Epithelial cell of esophagus (primary cell): ENCODE data around the gene B4GALNT1.
A peak's percentile ranks its signal among the peaks of the same experiment; 100 is the strongest.

ENCODE experiments used
- DNase-seq: peaks from one replicate; pipeline ENCODE4 v3.0.0; 2010; ENCODE audit warnings: low read depth
- H3K4me3 ChIP-seq: 2 replicates; pipeline ENCODE4 v1.5.1; 2011; ENCODE audit warnings: mild to moderate bottlenecking, low read length, control low read depth
- TF ChIP-seq, protein P1 (sequence below): IDR thresholded peaks from 2 replicates; pipeline ENCODE4 v1.5.1; 2011; ENCODE audit warnings: low read depth, mild to moderate bottlenecking, low read length, control low read depth, inconsistent platforms; ENCODE audit not compliant: insufficient read depth; ENCODE audit errors: missing control alignments

B4GALNT1 gene

DNA sequence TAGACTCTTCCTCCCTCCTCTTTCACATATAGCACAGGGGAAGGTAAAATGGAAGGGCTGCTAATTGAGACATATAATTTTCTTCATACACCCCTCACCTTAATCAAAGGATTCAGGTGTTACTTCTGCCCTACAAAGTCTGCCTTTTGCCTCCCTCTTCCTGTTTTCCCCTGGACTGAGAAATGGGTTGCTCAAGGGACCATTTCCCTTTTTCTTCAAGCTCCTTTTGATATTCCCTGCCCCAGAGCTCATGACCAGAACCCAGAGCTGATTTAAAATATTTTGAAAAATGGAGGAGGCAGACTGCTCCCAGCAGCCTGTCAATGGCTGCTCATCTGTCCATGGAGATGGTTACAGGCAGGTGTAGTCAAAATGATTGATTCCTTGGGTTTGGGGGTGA lies 48.3 kb downstream of the B4GALNT1 start:
- H3K4me3 ChIP-seq = no peak overlapping the region
- TF ChIP-seq, protein P1, sequence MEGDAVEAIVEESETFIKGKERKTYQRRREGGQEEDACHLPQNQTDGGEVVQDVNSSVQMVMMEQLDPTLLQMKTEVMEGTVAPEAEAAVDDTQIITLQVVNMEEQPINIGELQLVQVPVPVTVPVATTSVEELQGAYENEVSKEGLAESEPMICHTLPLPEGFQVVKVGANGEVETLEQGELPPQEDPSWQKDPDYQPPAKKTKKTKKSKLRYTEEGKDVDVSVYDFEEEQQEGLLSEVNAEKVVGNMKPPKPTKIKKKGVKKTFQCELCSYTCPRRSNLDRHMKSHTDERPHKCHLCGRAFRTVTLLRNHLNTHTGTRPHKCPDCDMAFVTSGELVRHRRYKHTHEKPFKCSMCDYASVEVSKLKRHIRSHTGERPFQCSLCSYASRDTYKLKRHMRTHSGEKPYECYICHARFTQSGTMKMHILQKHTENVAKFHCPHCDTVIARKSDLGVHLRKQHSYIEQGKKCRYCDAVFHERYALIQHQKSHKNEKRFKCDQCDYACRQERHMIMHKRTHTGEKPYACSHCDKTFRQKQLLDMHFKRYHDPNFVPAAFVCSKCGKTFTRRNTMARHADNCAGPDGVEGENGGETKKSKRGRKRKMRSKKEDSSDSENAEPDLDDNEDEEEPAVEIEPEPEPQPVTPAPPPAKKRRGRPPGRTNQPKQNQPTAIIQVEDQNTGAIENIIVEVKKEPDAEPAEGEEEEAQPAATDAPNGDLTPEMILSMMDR = no peak
- no peak for DNase-seq

DNA sequence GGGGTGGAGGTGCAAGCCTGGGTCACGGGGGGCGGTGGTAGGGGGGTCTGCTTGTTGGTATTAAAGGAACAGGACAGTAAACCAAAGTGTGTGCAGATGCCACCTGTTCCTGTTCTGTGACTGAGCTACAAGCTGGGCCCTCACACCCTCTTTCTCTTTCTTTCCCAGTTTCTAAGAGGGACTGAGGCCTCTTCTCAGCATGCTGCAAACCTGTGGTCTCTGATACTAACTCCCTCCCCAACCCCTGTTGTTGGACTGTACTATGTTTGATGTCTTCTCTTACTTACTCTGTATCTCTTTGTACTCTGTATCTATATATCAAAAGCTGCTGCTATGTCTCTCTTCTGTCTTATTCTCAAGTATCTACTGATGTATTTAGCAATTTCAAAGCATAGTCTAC lies 49.0 kb downstream of the B4GALNT1 start:
- no peak for DNase-seq
- H3K4me3 ChIP-seq = no peak overlapping the region
- TF ChIP-seq, protein P1 = no peak

DNA sequence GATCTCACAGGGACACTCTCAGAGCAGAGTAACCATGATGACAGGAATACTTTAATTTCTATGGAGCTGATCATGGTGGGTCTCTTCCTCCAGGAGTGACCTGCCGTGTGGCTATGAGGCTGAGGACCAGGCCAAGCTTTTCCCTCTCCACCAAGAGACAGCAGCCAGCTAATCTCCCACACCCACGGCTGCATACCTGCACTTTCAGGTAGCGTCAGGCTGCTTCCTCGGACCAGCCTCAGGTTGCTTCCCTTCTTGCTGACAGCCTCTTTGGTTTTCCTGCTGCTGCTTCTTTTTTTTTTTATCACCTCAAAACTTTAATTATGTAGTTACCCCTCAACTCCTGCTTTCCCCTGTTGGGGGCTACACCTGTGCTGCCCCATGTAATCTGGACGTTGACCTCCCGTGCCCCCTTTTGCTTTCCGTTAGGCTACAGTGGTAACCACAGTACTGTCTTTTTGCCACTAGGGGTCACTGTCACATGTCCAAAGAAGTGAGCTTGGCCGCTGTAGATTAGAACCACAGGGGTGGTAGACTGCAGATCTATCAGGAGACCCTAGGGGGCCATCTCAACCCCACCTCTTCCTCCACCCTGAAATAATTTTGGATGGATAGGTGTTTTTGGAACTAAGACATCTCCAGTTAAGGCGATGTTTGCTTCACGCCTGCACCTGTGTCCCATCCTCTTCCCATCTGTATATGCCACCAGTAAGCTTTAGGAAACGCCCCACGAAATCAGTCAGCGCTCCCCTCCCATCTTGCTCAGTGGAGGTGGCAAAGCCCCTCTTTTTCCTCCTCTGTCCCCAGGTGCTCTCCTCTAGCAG lies 49.8 kb downstream of the B4GALNT1 start:
- TF ChIP-seq, protein P1 = peak; percentile 88
- peak; percentile 75 for DNase-seq
- H3K4me3 ChIP-seq = no peak overlapping the region

DNA sequence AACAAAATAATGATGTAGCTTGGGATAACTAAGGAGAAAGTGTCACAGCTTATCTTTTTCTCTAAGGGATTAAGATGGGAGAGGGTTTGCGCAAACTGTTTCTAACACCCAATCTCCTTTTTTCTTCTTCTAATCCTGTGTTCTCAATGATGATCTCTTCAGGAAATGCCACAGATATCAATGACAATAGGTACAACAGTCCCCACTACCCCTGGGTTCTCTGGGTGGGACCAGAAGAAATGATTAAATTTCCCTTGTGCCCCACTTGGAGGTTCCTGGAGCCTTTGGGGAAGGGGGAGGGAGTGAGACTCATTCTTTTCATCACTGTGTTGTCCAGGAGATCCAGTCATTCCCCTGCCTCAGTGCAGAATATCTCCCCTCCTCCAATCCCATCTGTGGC lies 50.6 kb downstream of the B4GALNT1 start:
- no peak overlapping the region for H3K4me3 ChIP-seq
- no peak for DNase-seq
- TF ChIP-seq, protein P1 = no peak

DNA sequence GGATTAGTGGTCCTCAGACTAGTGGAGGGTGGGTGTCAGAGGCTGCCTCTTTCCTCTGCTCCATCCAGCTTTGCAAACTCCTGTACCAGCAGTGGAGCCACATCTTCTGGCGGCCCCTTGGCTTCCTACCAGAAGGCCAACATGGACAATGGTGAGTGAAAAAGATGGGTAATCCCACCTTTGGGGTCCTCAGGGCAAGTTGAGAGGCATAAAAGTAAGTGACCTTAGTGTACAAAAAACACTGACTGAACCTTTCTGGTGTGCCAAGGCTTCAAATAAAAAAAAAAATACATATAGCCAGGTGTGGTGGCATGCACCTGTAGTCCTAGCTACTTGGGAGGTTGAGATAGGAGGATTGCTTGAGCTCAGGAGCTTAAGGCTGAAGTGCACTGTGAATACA lies 51.2 kb downstream of the B4GALNT1 start:
- no peak for DNase-seq
- TF ChIP-seq, protein P1 = no peak
- H3K4me3 ChIP-seq = no peak overlapping the region

DNA sequence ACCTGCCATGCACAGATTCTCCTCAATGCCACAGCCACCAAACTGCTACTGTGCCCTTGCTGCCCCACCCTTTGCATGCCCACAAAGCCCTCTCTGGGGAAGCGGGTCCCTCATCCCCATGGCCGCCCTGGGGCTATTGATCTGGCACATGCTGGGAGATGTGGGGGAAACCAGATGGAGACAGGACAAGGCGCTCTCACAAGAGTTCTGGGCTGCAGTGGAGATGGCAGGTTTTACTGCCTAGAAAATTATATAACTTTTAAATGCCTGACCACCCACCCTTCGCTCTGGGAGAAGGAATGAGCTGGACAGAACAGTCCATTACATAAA lies 52.6 kb downstream of the B4GALNT1 start:
- DNase-seq = no peak
- H3K4me3 ChIP-seq = no peak overlapping the region
- TF ChIP-seq, protein P1 = no peak
